DMS53 (cell line): ENCODE measurements around the gene LECT2.

Experiments used
- DNase-seq: peaks from one replicate; lab custom pipeline; 2025; lab: John Stamatoyannopoulos, UW

The LECT2 gene

DNA sequence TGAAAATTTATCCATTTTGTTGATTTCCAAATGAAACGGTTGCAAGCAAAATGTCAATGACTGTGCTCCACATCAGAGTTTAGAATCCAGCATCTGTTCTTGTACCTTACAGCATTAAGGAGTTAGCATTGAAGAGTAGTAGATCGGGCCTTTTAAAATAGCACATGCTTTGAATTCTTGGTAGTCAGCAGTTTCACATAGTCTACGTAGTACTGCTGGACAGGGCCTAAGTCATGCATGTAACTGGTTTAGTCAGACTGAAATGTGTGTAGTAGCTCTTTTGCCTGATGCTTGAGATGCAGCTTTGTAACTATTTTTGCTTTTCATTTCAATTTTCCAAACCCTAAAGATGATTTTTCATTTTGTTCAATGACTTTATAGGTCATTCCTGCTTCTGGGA lies 19.8 kb downstream of the LECT2 start:
- no peak for DNase-seq

DNA sequence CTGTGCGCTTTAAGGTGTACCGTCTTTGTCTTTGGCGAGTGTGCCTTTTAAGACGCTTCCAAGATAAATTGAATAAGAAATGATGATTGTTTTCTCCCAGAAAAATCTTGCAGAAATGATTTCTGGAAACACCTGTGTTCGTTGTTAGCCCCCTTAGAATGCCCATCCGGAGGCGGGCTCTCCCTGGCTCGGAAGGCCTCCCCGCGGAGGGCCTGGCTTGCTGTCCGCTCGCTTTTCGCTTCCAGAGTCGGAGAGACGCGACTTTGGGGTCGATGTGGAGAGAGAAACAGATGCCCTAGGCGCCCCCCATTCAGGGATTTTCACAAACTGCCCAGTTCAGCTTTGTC lies 23.9 kb downstream of the LECT2 start:
- no peak for DNase-seq

DNA sequence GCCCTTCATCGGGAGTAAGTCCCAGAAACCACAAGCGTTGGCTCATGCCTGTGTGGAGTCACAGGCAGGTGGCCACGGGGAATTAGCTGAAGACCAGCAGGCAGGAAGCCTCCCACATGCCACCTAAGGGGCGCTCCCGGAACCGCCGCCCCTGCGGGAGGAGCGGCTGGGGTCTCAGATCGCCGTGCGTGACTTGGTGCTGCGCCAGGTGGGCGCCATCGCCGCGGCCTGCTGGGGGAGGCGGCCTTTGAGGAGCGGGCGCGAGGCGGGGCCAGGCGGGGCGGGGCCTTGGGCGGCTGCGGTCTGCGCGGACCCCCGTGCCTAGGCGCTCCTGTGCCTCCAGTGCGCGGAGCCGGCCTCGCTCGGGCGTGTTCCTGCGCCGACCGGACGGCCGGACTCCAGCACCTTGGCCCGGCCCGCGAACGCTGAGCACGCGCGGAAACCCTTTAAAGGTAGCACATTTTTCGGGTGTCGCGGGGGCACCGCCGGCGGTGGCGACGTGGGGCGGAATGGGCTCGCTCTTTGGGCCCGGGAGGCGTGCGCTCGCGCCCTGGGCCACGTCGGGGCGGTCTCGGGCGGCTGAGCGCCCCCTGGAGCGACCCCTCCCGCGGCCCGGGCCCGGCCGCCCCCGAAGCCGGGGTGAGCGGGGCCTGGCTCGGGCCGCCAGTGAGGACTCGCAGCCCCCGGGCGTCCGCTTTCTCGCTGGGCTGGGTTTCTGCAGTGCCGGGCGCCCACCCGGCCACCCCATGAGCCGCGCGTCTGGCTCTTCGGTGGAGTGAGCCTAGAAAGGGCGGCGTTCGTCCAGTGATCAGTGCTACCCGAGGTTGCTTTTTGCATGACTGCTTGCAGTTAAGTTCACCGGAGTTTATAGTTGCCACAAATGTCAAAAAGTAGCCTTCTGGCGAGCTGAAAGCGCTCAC lies 24.5 kb downstream of the LECT2 start:
- DNase-seq: peak; percentile 74

DNA sequence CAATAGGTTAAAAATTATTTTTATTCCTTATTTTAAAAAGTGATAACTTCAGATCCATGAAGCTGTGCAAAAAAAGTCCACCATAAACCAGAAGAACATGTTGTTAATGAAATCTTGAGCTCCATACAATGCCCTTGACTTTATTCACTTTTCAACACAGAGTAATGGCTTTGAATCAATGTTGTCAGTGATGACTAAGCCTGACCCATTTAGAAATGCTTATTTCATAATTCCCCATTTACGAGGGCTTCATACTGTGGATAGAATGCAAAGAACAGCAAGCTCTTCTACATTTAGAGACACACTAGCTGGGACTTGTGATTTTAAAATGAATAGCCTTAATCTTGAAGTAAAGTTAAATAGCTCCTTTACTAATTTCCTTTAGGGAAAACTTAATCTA lies 33.4 kb downstream of the LECT2 start:
- no peak for DNase-seq

DNA sequence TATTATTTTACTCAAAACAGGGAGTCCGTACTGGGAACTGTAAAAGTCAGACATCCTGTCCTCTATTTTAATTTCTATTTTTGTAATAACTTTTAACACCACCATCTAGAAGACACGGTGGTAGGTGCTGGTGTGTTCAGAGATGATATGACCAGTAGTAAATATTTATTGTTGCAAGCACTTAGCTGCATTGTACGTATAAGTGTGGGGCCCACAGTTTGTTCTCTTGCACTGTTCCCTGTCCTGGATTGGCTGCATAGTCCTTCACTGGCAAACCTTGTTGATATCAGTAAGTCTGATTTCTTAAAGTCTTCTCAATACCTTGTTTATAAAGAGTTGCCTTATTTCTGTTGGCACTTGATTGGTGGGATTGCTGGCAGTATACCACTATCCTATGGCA lies 34.6 kb downstream of the LECT2 start:
- DNase-seq: peak; percentile 16

DNA sequence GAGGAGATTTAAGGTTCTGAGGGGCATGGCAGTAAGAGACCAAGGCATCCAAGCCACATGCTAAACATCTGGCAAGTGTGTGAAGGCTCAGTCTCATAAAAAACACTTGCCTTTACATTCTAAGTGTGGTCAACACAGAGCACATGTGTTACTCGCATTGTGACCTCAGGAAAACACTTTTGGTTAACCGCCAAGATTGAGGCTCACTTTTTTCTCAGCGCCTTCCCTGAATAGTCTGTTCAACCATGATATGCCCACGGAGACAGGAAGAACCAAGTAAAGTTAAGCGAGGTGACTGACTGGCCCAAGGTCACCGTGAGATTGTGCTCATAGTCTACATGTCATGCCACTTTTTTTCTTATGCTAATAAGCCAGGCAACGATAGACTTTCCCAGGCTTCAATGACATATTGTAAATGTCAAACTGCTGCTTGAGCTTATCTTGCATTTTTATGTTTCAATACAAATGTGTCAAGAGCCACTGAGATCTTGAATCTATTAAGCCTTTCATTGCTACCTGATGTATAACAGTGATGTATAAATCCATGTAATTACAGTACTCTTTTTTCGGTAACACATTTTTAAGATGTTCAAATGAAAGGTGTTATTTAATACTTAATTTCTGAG lies 38.0 kb downstream of the LECT2 start:
- DNase-seq: no peak

DNA sequence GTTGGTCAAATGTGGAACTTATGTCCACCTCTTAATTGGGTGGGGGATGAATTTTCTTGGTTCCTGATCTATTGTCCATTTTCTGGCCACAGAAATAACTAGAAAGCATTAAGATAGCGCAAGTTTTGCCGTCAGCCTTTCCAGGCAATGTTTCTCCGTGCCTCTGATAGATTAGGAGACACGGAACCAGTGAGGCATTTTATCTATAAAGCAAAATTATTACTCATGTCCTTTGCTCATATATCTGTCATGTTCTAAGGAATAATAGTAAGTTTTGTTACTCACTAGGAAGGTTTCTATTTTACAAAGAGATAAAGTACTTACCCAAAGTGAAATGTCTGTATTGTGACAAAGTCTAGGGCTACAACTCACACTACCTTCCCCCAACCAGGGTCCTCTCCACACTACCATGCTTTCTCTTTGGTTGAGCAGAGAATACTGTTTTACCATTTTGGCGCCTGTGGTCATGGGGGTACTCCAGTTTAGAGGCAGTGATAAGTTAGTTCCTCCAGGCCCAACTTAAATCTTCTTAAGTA lies 39.2 kb downstream of the LECT2 start:
- no peak for DNase-seq

DNA sequence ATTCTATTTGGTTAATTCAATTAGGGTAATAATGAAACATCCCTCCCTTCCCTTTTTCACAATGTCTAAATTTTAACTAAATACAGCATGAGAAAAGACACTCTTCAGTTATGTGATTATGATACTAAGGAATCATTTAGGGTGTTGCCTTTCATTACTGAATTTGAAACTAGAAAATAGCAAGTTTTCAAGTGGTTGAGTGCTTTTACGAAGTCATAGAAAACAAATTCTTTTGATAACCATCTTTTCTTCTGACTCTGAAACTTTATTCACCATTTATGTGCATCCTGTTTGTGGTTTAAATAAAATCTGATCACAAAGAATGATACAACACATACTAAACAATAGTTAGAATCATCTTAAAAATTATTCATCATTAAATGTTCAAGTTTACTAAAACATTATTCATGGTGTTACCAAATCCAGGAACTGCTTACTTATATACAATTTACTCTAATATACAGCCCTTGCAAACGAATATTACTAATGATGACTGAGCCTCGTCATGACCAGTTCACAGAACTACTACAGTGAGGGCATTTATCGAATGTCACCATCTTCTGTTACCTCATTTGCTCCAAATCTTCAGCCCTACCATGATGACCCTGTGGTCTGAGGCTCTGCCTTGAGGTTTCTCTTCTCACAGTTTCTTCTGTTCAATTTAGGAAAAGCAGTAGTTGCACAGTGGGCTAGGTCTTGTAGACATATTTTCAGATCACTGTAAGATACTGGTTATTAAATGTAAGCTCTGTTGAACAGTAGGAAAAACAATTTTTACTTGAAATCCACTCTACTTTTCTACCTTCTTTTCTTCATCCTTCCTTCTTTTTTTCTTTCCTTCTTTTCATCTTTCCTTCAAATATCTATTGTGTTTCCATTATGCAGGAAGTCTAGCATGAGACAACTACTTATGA lies 40.8 kb downstream of the LECT2 start:
- DNase-seq: no peak

DNA sequence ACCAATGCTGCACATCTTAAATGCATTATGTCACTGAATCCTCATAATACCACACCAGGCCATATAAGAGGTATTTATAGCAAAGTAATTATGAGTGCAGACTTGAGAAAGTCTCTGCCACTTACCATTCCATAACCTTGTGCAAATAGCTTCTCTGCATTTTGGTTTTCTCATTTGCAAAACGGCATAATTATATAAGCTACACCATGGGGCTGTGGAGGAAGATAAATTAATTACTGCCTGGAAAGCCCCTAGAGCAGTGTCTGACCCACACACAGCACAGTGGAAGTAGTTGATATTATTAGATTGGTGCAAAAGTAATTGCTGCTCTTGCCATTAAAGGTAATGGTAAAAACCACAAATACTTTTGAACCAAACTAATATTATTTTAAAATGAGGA lies 49.6 kb downstream of the LECT2 start:
- no peak for DNase-seq

DNA sequence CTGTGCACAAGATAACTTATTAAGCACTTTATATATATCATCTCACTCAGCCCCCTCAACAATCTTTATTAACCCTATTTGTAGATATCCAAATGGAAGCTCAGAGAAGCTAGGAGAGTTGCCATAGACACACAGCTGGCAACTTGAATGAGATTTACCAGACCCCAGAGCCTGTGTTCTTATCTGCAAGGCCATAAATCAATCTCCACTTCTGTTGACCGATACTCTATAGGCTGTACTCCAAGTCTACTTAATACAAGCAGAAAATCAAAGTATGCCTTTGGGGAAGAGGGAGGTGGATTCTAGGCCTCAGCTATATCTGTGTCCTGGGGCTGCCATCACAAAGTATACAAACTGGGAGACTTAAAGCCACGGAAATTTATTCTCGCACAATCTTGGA lies 53.1 kb downstream of the LECT2 start:
- no peak for DNase-seq

DNA sequence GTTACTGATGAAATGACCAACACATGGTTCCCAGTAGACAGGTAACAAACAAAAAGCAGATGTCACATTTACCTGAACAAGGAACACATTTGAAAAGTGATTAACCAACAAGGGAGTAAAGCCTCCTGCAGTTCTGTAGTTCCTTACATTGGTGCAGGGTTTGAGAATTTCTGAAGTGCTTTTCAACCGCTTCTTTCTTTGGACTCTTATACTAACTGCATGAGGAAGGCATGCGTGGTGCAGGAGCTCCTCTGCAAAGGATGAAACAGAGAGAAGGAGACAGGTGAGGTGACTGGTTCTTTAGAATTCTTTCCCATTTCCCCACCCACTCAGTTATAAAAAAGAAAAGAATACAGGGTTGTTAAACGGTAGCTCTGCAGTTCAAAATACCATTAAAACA lies 54.5 kb downstream of the LECT2 start:
- DNase-seq: no peak

DNA sequence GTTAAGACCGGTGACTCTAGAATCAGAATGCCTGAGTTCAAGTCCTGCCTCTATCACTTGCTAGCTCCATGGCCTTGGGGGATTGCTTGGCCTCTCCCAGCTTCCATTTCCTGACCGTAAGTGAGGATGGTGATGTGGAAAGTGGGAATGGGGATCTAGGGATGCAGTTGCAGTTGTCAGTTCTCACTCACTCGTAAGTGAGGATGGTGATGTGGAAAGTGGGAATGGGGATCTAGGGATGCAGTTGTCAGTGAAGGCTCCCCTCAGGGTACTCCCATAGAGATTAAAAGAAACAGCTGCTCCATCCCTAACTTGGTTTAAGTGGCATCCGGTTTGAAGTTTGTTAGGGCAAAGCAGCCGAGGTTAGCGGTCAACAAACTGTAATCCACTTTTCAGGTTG lies 56.1 kb downstream of the LECT2 start:
- no peak for DNase-seq
